ENCODE results near the gene GASK1B. TPM values are rescaled to one million over a fixed set of nuclear protein-coding genes. Genes with fewer than 3 reads are reported as not detected.

Gene GASK1B
- total and polyA plus RNA-seq, 2 of the 13 experiments (the other 11 are each of a cell fraction or from before 2014, with no cell fraction given), result 29.1 to 40.4 TPM

DNA sequence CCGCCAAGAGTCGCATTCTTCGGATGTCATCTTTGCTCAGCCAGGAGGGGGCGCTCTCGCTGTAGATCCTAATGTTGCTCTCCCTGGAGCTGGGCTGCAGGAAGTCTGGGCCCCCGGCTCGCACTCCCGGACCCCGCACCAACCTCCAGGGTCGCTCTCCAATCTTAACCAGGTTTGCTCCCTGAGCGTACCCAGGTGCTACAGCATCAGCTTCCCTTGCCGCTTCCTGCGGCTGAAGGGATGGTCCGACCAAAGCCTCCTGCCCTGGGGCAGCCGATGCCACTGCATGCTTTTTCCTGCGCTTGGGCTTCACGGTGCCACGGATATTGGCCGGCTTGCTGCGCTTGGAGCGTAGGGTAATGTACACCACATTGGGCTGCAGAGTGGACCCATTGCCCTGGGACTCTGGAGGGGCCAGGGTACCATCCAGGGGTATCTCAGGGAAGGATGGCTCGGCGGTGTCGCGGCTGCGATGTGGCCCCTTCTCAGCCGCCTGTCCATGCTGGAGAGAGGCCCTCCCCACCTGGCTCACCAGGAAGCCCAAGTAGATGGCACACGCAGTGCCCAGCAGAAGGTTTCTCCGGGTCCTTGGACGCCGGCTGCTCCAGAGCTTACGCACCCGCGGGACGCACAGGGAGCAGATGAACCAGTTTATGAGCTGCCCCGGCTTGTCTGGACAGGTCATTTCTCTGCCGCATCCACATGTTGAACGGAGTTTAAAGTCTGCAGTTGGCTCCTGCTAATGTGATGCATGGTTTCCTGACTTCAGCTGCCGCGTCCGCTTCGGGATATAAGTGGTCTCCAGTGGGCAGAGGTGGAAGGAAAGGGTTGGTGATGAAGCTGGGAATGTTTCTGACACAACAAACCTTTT, 1.9 kb downstream of the GASK1B start (continued):
- TF ChIP-seq IKZF1 (IDR thresholded peaks at IDR 0.05), result no peak
- TF ChIP-seq ZNF589 (CRISPR knock-in tag; conservative IDR thresholded peaks at IDR 0.05), result no peak
- no peak for TF ChIP-seq REPIN1 (CRISPR knock-in tag; IDR thresholded peaks at IDR 0.05; ENCODE audit: borderline replicate concordance, low read depth)
- TF ChIP-seq STAG1 (CRISPR knock-in tag; IDR thresholded peaks at IDR 0.05), result peak; percentile 38
- TF ChIP-seq, protein P1, sequence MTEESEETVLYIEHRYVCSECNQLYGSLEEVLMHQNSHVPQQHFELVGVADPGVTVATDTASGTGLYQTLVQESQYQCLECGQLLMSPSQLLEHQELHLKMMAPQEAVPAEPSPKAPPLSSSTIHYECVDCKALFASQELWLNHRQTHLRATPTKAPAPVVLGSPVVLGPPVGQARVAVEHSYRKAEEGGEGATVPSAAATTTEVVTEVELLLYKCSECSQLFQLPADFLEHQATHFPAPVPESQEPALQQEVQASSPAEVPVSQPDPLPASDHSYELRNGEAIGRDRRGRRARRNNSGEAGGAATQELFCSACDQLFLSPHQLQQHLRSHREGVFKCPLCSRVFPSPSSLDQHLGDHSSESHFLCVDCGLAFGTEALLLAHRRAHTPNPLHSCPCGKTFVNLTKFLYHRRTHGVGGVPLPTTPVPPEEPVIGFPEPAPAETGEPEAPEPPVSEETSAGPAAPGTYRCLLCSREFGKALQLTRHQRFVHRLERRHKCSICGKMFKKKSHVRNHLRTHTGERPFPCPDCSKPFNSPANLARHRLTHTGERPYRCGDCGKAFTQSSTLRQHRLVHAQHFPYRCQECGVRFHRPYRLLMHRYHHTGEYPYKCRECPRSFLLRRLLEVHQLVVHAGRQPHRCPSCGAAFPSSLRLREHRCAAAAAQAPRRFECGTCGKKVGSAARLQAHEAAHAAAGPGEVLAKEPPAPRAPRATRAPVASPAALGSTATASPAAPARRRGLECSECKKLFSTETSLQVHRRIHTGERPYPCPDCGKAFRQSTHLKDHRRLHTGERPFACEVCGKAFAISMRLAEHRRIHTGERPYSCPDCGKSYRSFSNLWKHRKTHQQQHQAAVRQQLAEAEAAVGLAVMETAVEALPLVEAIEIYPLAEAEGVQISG (CRISPR knock-in tag; IDR thresholded peaks at IDR 0.05), result peak; percentile 59; the same call in 1 of the 2 replicates
- TF ChIP-seq, protein P2, sequence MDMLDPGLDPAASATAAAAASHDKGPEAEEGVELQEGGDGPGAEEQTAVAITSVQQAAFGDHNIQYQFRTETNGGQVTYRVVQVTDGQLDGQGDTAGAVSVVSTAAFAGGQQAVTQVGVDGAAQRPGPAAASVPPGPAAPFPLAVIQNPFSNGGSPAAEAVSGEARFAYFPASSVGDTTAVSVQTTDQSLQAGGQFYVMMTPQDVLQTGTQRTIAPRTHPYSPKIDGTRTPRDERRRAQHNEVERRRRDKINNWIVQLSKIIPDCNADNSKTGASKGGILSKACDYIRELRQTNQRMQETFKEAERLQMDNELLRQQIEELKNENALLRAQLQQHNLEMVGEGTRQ (IDR thresholded peaks at IDR 0.05; ENCODE audit: low read depth, low read length), result no peak
- TF ChIP-seq, protein P2 (CRISPR knock-in tag; IDR thresholded peaks at IDR 0.05; ENCODE audit: borderline replicate concordance), result no peak
- 0 out of 2 replicates have a peak, but pooled peaks have one; percentile 38 for TF ChIP-seq ZNF768 (CRISPR knock-in tag; IDR thresholded peaks at IDR 0.05)
- peak; percentile 62; the same call in 1 of the 2 replicates for TF ChIP-seq NFKB2 (CRISPR knock-in tag; IDR thresholded peaks at IDR 0.05; ENCODE audit: borderline replicate concordance)
- TF ChIP-seq ZNF737 (CRISPR knock-in tag; IDR thresholded peaks at IDR 0.05; ENCODE audit: borderline replicate concordance), result no peak
- no peak for TF ChIP-seq ZNF839 (CRISPR knock-in tag; IDR thresholded peaks at IDR 0.05; ENCODE audit: borderline replicate concordance)
- no peak for TF ChIP-seq GFI1 (CRISPR knock-in tag; IDR thresholded peaks at IDR 0.05; ENCODE audit: borderline replicate concordance)
- TF ChIP-seq CBX5 (CRISPR knock-in tag; IDR thresholded peaks at IDR 0.05; ENCODE audit: borderline replicate concordance), result peak; percentile 8; the same call in 1 of the 2 replicates
- no peak for TF ChIP-seq SRSF9 (IDR thresholded peaks at IDR 0.05; ENCODE audit: borderline replicate concordance, insufficient read depth, low read depth, low read length, poor library complexity, severe bottlenecking)
- TF ChIP-seq, protein P3, sequence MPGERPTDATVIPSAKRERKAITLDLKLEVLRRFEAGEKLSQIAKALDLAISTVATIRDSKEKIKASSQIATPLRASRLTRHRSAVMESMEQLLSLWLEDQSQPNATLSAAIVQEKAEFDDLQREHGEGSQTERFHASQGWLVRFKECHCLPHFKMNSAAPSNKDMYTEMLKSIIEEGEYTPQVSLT (CRISPR knock-in tag; IDR thresholded peaks at IDR 0.05; ENCODE audit: borderline replicate concordance, low read depth), result no peak
- TF ChIP-seq, protein P4, sequence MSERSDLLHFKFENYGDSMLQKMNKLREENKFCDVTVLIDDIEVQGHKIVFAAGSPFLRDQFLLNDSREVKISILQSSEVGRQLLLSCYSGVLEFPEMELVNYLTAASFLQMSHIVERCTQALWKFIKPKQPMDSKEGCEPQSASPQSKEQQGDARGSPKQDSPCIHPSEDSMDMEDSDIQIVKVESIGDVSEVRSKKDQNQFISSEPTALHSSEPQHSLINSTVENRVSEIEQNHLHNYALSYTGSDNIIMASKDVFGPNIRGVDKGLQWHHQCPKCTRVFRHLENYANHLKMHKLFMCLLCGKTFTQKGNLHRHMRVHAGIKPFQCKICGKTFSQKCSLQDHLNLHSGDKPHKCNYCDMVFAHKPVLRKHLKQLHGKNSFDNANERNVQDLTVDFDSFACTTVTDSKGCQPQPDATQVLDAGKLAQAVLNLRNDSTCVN (CRISPR knock-in tag; IDR thresholded peaks at IDR 0.05; ENCODE audit: borderline replicate concordance), result no peak
- no peak for TF ChIP-seq RNF2 (conservative IDR thresholded peaks at IDR 0.05; ENCODE audit: low read depth)
- TF ChIP-seq ZNF546 (CRISPR knock-in tag; conservative IDR thresholded peaks at IDR 0.05), result no peak
- no peak for TF ChIP-seq ZBTB8A (CRISPR knock-in tag; IDR thresholded peaks at IDR 0.05; ENCODE audit: borderline replicate concordance, low read depth)
- no peak for TF ChIP-seq RAD51 (IDR thresholded peaks at IDR 0.05; ENCODE audit: borderline replicate concordance)
